Heart left ventricle (tissue), 16 donors: ENCODE data around the gene GATAD2A. TPM values are rescaled to one million over a fixed set of nuclear protein-coding genes. Genes with fewer than 3 reads are reported as not detected.

Source experiments
- ATAC-seq, 4 donors: fragments of 200-7000 bp; cut with Tn5 transposase; one replicate each; pipeline ENCODE4 v1.9.1; 2020 to 2022; ENCODE audit warnings: moderate library complexity in 4 of 4, mild to moderate bottlenecking in 3 of 4, moderate number of reproducible peaks in 1 of 4
- DNase-seq, 5 donors: peaks; one replicate each; pipeline ENCODE4 v3.0.0-alpha.2; 2020
- H3K27ac ChIP-seq, 12 donors: fragments of 200-600 bp; sonication (generic) in 4 of 12; one replicate each; pipeline versions ENCODE4 v1.5.0 to v1.8.0; 2016 to 2022; ENCODE audit warnings: mild to moderate bottlenecking in 2 of 12
- H3K27me3 ChIP-seq, 9 donors: fragments of 200-600 bp; sonication (generic) in 2 of 9; one replicate each; pipeline versions ENCODE4 v1.5.1 to v1.8.0; 2016 to 2022; ENCODE audit warnings: mild to moderate bottlenecking in 3 of 9
- H3K36me3 ChIP-seq, 9 donors: fragments of 200-600 bp; sonication (generic) in 2 of 9; one replicate each; pipeline versions ENCODE4 v1.5.0 to v1.8.0; 2018 to 2022; ENCODE audit warnings: mild to moderate bottlenecking in 2 of 9
- H3K4me1 ChIP-seq, 12 donors: fragments of 200-600 bp; sonication (generic) in 4 of 12; one replicate each; pipeline versions ENCODE4 v1.5.0 to v1.8.0; 2016 to 2022; ENCODE audit warnings: mild to moderate bottlenecking in 3 of 12
- H3K4me3 ChIP-seq, 12 donors: fragments of 200-600 bp; sonication (generic) in 4 of 12; one replicate each; pipeline versions ENCODE4 v1.5.0 to v1.8.0; 2017 to 2022; ENCODE audit warnings: mild to moderate bottlenecking in 9 of 12, moderate library complexity in 4 of 12
- H3K9me3 ChIP-seq, 12 donors: fragments of 200-600 bp; sonication (generic) in 4 of 12; one replicate each; pipeline versions ENCODE4 v1.5.0 to v1.8.0; 2016 to 2022; ENCODE audit warnings: mild to moderate bottlenecking in 1 of 12
- CTCF ChIP-seq, 12 donors: fragments of 200-600 bp; sonication (generic) in 4 of 12; IDR thresholded peaks; one replicate each; pipeline versions ENCODE4 v1.5.0 to v1.8.0; 2018 to 2022; ENCODE audit warnings: antibody characterized with exemption in 12 of 12, mild to moderate bottlenecking in 5 of 12
- POLR2A ChIP-seq, 2 donors: fragments of 450-650 bp; IDR thresholded peaks; one replicate each; pipeline ENCODE4 v1.6.1; 2017; ENCODE audit warnings: antibody characterized with exemption in 2 of 2, mild to moderate bottlenecking in 2 of 2, moderate library complexity in 2 of 2
- WGBS, 4 donors: extraction: QIAGEN DNeasy Blood & Tissue Kit in 2 of 4; methylation state at CpG; one replicate each; pipeline versions ENCODE4 v1.1.5 to v1.1.7; 2013 to 2018; 5-methylcytosine and 5-hydroxymethylcytosine counted together
- intact Hi-C, 10 donors: fragments of 100-400 bp; cut with DNase I; formaldehyde crosslinking; loops; one replicate each; pipeline versions ENCODE4 v1.11.1 to v1.14.2; 2022
- polyA plus RNA-seq, 2 donors: library from polyadenylated mRNA; stranded (reverse); fragments of 200-250 nt; gene quantifications; one replicate each; pipeline ENCODE4 v1.2.3, GENCODE V29; 2013
- total RNA-seq, 9 donors: library from RNA; depleted of rRNA in 2 of 9; stranded (reverse); fragments of >200 nt in 2 of 9; fragmentation: NEBNext Ultra II Directional in 3 of 9; extraction: Animal tissue kit (Norgen Biotek cat#: 25700) in 3 of 9; gene quantifications; one replicate each; pipeline versions ENCODE4 v1.1.0 to v1.2.4, GENCODE V29; 2016 to 2023
- donor health status: ischemic (EF 13 %, LVEDD 7.1; RV severe dilation, severe dysfunction).
- donor health status: healthy with polysubstance abuse.
- donor health status: DM: no; HTN: yes; CAD: no.
- donor health status: DM: no; HTN: no; CAD: no.
- donor health status: ischemic (EF 25% LVEDD 6.9; RV normal size, moderate dysfunction).
- donor health status: ischemic (EF 25% LVEDD 5.7; RV mildly dilated, moderate dysfunction).
- donor health status: healthy.
- donor health status: DM: yes; HTN: yes; CAD: no.
- donor health status: ischemic (EF 35%, LVEDD 5.7; RV mildly dilated, moderate dysfunction).
- donor health status: nonischemic (EF 11% LVEDD 7.7; RV severe dilation, severe dysfunction).
- donor health status: DM: yes; HTN: yes; CAD: no.
- donor health status: PGD.
- donor health status: ischemic (EF 29% LVEDD 5.4; RV normal size, mild dysfunction).
- donor health status: nonischemic (EF 23%, LVEDD 6.1; RV moderate dilation, normal function).

The GATAD2A gene
- total and polyA plus RNA-seq, 11 donors = 7.5 to 49.5 (median 30.5) TPM

- H3K4me3 ChIP-seq = no peak overlapping the region
These were observed 58.1 kb downstream of the GATAD2A start for GRCh38 chr19:19463348-19464117.

GRCh38 chr19:19464339-19465098 lies 59.0 kb downstream of the GATAD2A start:
- no peak overlapping the region for H3K4me3 ChIP-seq
- ATAC-seq = peak in 2 of 4 donors; percentile 16 to 21
- peak in 1 of 5 donors; percentile 30 for DNase-seq

More at GRCh38 chr19:19463348-19464117, 58.1 kb downstream of the GATAD2A start:
- Histone ChIP-seq H3K36me3 (peaks cover 0 to 38% (median 18%) of the 10 kb centered on the region in 9 donors), H3K27me3 (no peaks in the 10 kb centered on the region), H3K9me3 (peaks cover 0 to 21% (median 11%) of the 10 kb centered on the region in 12 donors), H3K4me1 (peaks cover 21 to 65% (median 63%) of the 10 kb centered on the region in 12 donors), H3K27ac (peak overlapping the region in 11 of 12 donors; percentile 10 to 94 (median 51))
- intact Hi-C loops = loop anchor here in 3 of 10 donors (5.0 to 10.0 kb wide), 2 partner anchors 56 to 59 kb away; partner anchors contain the start of gene GATAD2A (in 3 of the 3)
- WGBS, 4 donors = 39 to 77% (median 72%) methylated on average over 12 to 19 of the region's 19 CpGs
- ATAC-seq = no peak
- no peak for TF ChIP-seq POLR2A (IDR thresholded peaks at IDR 0.05)
- TF ChIP-seq CTCF (IDR thresholded peaks at IDR 0.05) = no peak
- peak in 2 of 5 donors; percentile 43 for DNase-seq

GRCh38 chr19:19465436-19466070 lies 60.1 kb downstream of the GATAD2A start:
- 96 to 97% (median 96%) methylated on average over 10 to 12 of the region's 12 CpGs for WGBS, 4 donors
- peaks cover 12 to 45% (median 44%) of the 10 kb centered on the region in 12 donors for H3K4me1 ChIP-seq
- no peaks in the 10 kb centered on the region for H3K27me3 ChIP-seq
- H3K27ac ChIP-seq = no peak overlapping the region
- peaks cover 0 to 34% (median 15%) of the 10 kb centered on the region in 12 donors for H3K9me3 ChIP-seq
- H3K36me3 ChIP-seq = peaks cover 0 to 42% (median 18%) of the 10 kb centered on the region in 9 donors
- intact Hi-C loops = loop anchor here in 2 of 10 donors (10.0 kb wide), 1 partner anchor 61 kb away; the partner anchor contains the start of gene GATAD2A (in 2 of the 2)
- TF ChIP-seq CTCF (IDR thresholded peaks at IDR 0.05) (no peak), POLR2A (IDR thresholded peaks at IDR 0.05) (no peak)
- DNase-seq (peak in 1 of 5 donors; percentile 52), ATAC-seq (no peak)
- H3K4me3 ChIP-seq = no peak overlapping the region

More at GRCh38 chr19:19464339-19465098, 59.0 kb downstream of the GATAD2A start:
- Histone ChIP-seq H3K4me1 (peaks cover 21 to 55% (median 54%) of the 10 kb centered on the region in 12 donors), H3K27ac (peak overlapping the region in 11 of 12 donors; percentile 10 to 94 (median 51)), H3K27me3 (no peaks in the 10 kb centered on the region), H3K36me3 (peaks cover 0 to 42% (median 18%) of the 10 kb centered on the region in 9 donors), H3K9me3 (peaks cover 0 to 31% (median 15%) of the 10 kb centered on the region in 12 donors)
- intact Hi-C loops = loop anchor here in 3 of 10 donors (5.0 to 10.0 kb wide), 2 partner anchors 57 to 60 kb away; partner anchors contain the start of gene GATAD2A (in 3 of the 3)
- 43 to 52% (median 47%) methylated on average over 13 of the region's 13 CpGs for WGBS, 4 donors
- no peak for TF ChIP-seq POLR2A (IDR thresholded peaks at IDR 0.05)
- no peak for TF ChIP-seq CTCF (IDR thresholded peaks at IDR 0.05)
